ENCODE measurements around the gene PPM1K. TPM values are rescaled to one million over a fixed set of nuclear protein-coding genes. Genes with fewer than 3 reads are reported as not detected.

PPM1K gene
- total and polyA plus RNA-seq, 8 donors: 4.4 to 21.7 (median 13.2) TPM

DNA sequence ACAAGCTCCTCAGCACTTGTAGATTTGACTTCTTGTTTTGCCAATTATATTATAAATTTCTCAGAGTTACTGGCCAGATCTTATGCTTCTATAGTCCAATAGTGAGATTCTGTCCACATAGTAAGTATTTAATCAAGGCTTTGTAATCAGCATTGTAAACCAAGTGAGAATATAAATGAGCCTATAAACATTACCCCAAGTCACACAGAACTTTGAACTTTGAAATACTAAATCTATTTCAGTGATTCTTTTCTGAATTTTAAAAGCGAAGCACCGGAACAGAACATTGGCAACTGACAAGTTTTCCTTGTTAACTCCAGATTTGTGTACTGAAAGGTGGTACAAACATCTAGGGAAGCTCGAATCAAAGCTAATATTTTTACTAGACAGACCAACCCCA is 37.2 kb downstream of the PPM1K start:
- no peaks in the 10 kb centered on the region for H3K36me3 ChIP-seq
- no peak overlapping the region for H3K4me3 ChIP-seq
- intact Hi-C loops (cut with DNase I): no loop called here
- H3K27ac ChIP-seq: no peak overlapping the region
- no peak for FAIRE-seq
- no peak for ATAC-seq
- DNase-seq: no peak
- H3K4me1 ChIP-seq: no peaks in the 10 kb centered on the region
- WGBS, 2 donors: 48 to 51% methylated on average over 3 of the region's 3 CpGs
- TF ChIP-seq, protein P1, sequence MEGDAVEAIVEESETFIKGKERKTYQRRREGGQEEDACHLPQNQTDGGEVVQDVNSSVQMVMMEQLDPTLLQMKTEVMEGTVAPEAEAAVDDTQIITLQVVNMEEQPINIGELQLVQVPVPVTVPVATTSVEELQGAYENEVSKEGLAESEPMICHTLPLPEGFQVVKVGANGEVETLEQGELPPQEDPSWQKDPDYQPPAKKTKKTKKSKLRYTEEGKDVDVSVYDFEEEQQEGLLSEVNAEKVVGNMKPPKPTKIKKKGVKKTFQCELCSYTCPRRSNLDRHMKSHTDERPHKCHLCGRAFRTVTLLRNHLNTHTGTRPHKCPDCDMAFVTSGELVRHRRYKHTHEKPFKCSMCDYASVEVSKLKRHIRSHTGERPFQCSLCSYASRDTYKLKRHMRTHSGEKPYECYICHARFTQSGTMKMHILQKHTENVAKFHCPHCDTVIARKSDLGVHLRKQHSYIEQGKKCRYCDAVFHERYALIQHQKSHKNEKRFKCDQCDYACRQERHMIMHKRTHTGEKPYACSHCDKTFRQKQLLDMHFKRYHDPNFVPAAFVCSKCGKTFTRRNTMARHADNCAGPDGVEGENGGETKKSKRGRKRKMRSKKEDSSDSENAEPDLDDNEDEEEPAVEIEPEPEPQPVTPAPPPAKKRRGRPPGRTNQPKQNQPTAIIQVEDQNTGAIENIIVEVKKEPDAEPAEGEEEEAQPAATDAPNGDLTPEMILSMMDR (IDR thresholded peaks at IDR 0.05): no peak
- H3K9me3 ChIP-seq: no peaks in the 10 kb centered on the region
- no peaks in the 10 kb centered on the region for H3K27me3 ChIP-seq

DNA sequence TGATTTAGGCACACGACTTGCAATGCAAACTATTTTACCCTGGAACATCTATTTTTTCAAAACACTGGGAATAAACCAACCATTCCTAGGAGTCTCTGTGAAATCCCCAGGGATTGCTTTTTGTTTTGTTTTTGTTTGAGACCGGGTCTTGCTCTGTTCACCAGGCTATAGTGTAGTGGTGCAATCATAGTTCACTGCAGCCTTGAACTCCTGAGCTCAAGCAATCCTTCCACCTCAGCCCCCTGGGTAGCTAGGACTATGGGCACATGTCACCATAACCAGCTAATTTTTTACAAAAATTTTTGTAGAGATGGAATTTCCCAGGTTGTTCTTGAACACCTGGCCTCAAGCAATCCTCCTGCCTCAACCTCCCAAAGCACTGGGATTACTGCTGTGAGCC is 37.8 kb downstream of the PPM1K start:
- no peak for FAIRE-seq
- 74 to 85% methylated on average over 2 of the region's 2 CpGs for WGBS, 2 donors

DNA sequence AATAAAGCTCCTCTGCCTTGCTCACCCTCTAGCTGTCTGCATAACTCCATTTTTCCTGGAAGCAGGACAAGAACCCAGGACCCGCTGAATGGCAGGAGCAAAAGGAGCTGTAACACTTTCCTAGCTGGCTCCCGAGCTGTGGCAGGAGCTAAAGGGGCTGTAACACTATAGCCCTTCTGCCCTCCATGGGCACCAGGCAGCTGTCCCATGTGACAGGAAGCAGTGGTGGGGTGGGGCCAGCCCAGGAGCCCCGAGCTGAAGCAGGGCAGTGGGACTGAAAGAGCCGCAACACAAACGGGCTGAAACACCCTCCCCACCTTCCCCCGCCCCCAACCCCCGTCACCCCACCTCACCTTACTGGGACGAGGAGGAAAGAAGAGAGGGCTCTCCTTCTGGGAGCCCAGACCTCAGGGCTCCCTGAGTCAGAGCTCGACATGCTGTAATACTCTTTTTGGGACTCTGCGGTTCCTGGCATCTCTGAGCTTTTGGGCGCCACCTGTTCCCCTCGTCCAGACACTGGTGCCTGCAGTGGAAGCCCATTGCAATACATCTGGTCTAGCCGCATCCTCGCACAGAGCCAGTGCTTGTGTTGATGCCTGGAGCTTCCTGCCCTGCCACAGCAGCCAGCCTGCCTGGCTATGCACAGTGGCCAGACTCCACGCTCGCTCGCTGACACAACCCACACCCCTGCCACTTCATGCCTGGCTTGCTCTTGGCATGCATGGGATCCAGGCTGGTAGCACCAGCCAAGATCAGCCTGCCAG is 39.4 kb downstream of the PPM1K start:
- no peak for FAIRE-seq
- Histone ChIP-seq H3K36me3 (no peaks in the 10 kb centered on the region), H3K27ac (no peak overlapping the region), H3K4me1 (no peaks in the 10 kb centered on the region), H3K27me3 (no peaks in the 10 kb centered on the region), H3K4me3 (no peak overlapping the region), H3K9me3 (no peaks in the 10 kb centered on the region)
- intact Hi-C loops (cut with DNase I): no loop called here
- 78 to 86% methylated on average over 15 to 17 of the region's 17 CpGs for WGBS, 2 donors
- ATAC-seq: peak in 1 of 4 donors; percentile 32
- DNase-seq: no peak
- TF ChIP-seq, protein P1 (IDR thresholded peaks at IDR 0.05): no peak

More for the DNA sequence above, 37.8 kb downstream of the PPM1K start:
- H3K9me3 ChIP-seq: no peaks in the 10 kb centered on the region
- TF ChIP-seq, protein P1 (IDR thresholded peaks at IDR 0.05): no peak
- no peaks in the 10 kb centered on the region for H3K27me3 ChIP-seq
- DNase-seq (no peak), ATAC-seq (no peak)
- H3K4me3 ChIP-seq: no peak overlapping the region
- no peaks in the 10 kb centered on the region for H3K4me1 ChIP-seq
- intact Hi-C loops (cut with DNase I): no loop called here
- no peak overlapping the region for H3K27ac ChIP-seq
- H3K36me3 ChIP-seq: no peaks in the 10 kb centered on the region

DNA sequence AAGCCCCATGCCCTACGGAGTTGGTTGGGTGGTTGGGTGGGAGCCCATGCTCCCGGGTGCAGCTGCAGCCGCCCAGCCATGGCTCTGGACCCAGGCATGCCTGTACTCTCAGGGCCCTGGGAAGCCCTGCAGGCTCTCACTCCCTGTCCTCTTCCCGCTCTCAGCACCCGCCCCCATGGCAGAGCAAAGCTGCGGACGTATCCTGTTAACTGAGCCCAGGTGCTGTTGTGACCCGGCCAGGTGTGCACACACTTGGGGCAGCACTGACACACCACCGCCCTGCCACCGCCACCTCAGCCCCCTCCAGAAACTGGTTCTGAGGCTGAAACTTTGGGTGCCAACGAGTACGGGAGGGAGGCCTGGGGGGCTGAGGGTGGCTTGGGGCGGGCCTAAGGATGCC is 40.3 kb downstream of the PPM1K start:
- H3K4me1 ChIP-seq: no peaks in the 10 kb centered on the region
- no peaks in the 10 kb centered on the region for H3K27me3 ChIP-seq
- H3K36me3 ChIP-seq: no peaks in the 10 kb centered on the region
- intact Hi-C loops (cut with DNase I): no loop called here
- H3K27ac ChIP-seq: no peak overlapping the region
- H3K9me3 ChIP-seq: no peaks in the 10 kb centered on the region
- no peak for FAIRE-seq
- no peak overlapping the region for H3K4me3 ChIP-seq
- WGBS, 2 donors: 84 to 88% methylated on average over 12 to 13 of the region's 13 CpGs
- ATAC-seq: no peak
- TF ChIP-seq, protein P1 (IDR thresholded peaks at IDR 0.05): no peak
- no peak for DNase-seq

DNA sequence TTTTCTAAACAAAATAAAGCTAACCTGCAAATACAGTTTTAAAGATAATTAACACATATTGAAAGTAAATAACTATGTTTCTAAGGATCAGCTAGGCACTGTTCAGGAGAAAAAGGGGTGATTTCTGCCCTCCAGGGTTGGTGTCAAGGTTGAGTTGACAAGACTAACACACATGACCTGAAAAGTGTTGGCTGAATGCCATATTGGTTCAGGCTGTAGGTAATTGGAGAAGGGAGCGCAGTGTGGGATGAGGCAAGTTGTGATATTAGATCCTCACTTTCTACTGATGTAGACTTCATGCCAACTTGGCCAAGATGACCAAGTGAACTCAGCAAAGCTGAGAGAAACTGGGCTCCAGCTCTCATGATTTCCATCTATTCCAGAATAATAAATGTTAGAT is 42.2 kb downstream of the PPM1K start:
- WGBS, 2 donors: 95 to 100% methylated on average over 1 of the region's 1 CpG
- H3K36me3 ChIP-seq: no peaks in the 10 kb centered on the region
- H3K4me3 ChIP-seq: no peak overlapping the region
- H3K27me3 ChIP-seq: no peaks in the 10 kb centered on the region
- ATAC-seq (no peak), FAIRE-seq (no peak), DNase-seq (no peak)
- H3K27ac ChIP-seq: no peak overlapping the region
- no peaks in the 10 kb centered on the region for H3K4me1 ChIP-seq
- TF ChIP-seq, protein P1 (IDR thresholded peaks at IDR 0.05): no peak
- no peaks in the 10 kb centered on the region for H3K9me3 ChIP-seq
- intact Hi-C loops (cut with DNase I): no loop called here
